Measurements from ENCODE around the gene SUGP2. TPM values are rescaled to one million over a fixed set of nuclear protein-coding genes. Genes with fewer than 3 reads are reported as not detected.
A peak's percentile ranks its signal among the peaks of the same experiment; 100 is the strongest.

SUGP2 gene
- total and polyA plus RNA-seq, 2 of the 13 experiments (the other 11 are each of a cell fraction or from before 2014, with no cell fraction given): 40.6 to 57.7 TPM

- TF ChIP-seq STAT6 (CRISPR knock-in tag; IDR thresholded peaks at IDR 0.05; ENCODE audit: borderline replicate concordance) (0 out of 2 replicates have a peak, but pooled peaks have one; percentile 30), NR3C1 (CRISPR knock-in tag; IDR thresholded peaks at IDR 0.05) (no peak), ELF1 (CRISPR knock-in tag; IDR thresholded peaks at IDR 0.05) (peak; percentile 77), MAFG (CRISPR knock-in tag; IDR thresholded peaks at IDR 0.05) (no peak), RFXANK (CRISPR knock-in tag; IDR thresholded peaks at IDR 0.05) (peak; percentile 63; the same call in 1 of the 2 replicates), MIXL1 (CRISPR knock-in tag; IDR thresholded peaks at IDR 0.05) (0 out of 2 replicates have a peak, but pooled peaks have one; percentile 11), NCOR1 (IDR thresholded peaks at IDR 0.05; ENCODE audit: borderline replicate concordance, low read length) (peak; percentile 30; the same call in 1 of the 2 replicates), ZNF556 (CRISPR knock-in tag; IDR thresholded peaks at IDR 0.05; ENCODE audit: borderline replicate concordance) (no peak), ZNF256 (CRISPR knock-in tag; conservative IDR thresholded peaks at IDR 0.05) (peak; percentile 88), RFX5 (IDR thresholded peaks at IDR 0.05; ENCODE audit: low read depth, low read length) (no peak), E2F1 (CRISPR knock-in tag; IDR thresholded peaks at IDR 0.05) (0 out of 2 replicates have a peak, but pooled peaks have one; percentile 37), ZSCAN22 (CRISPR knock-in tag; IDR thresholded peaks at IDR 0.05) (no peak), ZGPAT (CRISPR knock-in tag; IDR thresholded peaks at IDR 0.05) (peak; percentile 90; the same call in 1 of the 2 replicates), ZBED4 (CRISPR knock-in tag; IDR thresholded peaks at IDR 0.05; ENCODE audit: borderline replicate concordance) (no peak), SAFB2 (CRISPR knock-in tag; IDR thresholded peaks at IDR 0.05; ENCODE audit: borderline replicate concordance, low read depth) (peak; percentile 87; the same call in 1 of the 2 replicates), SKI (IDR thresholded peaks at IDR 0.05; ENCODE audit: partially characterized antibody) (peak; percentile 57), ZNF20 (CRISPR knock-in tag; IDR thresholded peaks at IDR 0.05) (no peak), TAF15 (IDR thresholded peaks at IDR 0.05; ENCODE audit: low read depth, low read length, poor library complexity, severe bottlenecking) (no peak), KAT8 (CRISPR knock-in tag; IDR thresholded peaks at IDR 0.05) (peak; percentile 91)
These were observed at the start of gene SUGP2, which contains the start of gene ARMC6 (continued) for GRCh38 chr19:19033426-19034203.
